GM12801 (cell line): Measurements from ENCODE around the gene CNOT1.

Experiments
- TF ChIP-seq, protein P1 (sequence below): IDR thresholded peaks from one replicate; pipeline ENCODE4 v1.5.1; 2011; ENCODE audit warnings: control low read depth; ENCODE audit not compliant: insufficient read length; ENCODE audit errors: extremely low read depth

Gene CNOT1

DNA sequence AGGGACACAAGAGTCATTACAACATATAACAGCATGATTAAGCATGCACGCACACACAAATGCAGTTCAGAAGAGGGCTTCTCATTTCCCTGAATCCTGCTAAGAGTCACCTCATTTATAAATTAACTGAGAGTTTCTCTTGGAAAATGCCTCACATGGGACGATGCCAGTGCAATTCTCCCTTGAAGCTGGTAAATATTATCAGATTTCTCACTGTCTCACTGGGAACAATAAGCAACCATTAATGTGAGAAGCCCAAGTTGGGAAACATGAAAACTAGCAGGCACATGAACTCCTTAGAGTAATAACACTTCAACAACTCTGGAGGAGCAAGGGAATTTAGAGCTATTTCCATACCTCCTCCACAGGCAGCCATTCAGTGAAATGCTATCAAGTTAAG is 87.9 kb downstream of the CNOT1 start:
- TF ChIP-seq, protein P1, sequence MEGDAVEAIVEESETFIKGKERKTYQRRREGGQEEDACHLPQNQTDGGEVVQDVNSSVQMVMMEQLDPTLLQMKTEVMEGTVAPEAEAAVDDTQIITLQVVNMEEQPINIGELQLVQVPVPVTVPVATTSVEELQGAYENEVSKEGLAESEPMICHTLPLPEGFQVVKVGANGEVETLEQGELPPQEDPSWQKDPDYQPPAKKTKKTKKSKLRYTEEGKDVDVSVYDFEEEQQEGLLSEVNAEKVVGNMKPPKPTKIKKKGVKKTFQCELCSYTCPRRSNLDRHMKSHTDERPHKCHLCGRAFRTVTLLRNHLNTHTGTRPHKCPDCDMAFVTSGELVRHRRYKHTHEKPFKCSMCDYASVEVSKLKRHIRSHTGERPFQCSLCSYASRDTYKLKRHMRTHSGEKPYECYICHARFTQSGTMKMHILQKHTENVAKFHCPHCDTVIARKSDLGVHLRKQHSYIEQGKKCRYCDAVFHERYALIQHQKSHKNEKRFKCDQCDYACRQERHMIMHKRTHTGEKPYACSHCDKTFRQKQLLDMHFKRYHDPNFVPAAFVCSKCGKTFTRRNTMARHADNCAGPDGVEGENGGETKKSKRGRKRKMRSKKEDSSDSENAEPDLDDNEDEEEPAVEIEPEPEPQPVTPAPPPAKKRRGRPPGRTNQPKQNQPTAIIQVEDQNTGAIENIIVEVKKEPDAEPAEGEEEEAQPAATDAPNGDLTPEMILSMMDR: no peak

DNA sequence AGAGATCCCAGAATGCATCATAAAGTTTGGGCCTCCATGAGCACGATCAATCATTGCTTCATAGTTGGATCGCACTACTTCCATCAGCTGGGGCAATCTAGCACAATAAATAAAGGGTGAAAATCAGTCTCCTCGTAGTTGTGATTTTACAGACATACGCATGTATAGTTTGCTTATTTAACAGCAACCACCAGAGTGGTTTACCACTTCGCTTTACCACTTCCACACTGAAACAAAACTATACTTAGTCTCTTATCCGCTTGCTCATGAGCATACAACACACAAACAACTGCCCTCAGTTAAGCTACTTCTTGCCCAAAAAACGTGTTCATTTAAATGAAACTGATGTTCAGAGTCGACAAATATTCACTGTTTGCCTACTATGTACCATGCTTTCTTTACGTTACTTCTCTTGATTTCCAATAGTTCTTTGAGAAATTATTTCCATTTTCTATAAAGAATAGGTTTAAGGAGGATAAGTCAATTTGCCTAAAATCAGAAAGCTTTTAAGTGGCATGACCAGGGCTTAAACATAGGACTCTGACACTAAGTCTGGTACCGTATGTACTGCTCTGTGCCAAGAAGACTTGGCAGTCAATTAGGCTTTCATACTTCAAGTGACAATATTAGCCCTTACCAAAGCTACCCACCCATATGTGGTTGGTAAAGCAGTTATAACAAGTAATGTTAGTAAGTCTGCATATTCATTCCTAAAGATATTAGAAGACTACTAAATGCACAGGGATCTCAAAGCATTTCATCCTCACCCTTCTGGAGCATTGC is 92.3 kb downstream of the CNOT1 start:
- TF ChIP-seq, protein P1: no peak

DNA sequence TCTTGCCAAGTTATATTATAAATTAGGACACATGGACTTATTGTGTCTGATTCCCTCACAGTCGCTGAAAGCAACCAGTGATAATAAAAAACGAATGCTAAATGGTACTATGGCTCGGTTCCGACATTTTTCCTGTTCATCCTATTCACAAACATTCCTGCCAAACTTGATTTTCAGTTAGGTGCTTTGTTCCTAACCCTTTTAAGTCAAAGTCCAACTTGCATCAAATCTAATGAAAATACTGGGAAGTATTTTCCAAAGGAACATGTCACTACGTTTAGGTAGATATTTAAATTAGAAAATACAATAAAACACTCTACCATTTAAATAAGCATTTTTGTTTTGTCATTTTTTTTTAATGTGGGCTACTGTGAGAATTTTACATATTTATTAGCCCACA is 93.3 kb downstream of the CNOT1 start:
- TF ChIP-seq, protein P1: no peak

DNA sequence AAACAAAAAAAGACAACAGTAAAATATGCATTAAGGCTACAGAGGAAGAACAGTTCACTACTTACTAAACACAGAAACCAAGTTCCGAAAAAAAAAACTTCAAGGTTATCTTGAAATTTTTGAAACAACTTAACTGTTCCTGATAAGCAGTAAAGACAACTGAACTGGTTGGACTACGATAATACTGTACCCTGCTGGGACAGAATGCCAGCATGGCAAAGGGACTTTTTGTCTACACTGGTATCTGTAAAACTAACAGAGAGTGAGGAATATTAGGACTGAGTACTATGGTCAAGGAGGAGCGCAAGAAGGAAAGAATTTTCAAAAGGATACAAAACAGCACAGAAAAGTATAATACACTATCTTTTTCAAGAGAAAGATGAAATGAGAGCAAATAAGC is 94.5 kb downstream of the CNOT1 start:
- TF ChIP-seq, protein P1: no peak

DNA sequence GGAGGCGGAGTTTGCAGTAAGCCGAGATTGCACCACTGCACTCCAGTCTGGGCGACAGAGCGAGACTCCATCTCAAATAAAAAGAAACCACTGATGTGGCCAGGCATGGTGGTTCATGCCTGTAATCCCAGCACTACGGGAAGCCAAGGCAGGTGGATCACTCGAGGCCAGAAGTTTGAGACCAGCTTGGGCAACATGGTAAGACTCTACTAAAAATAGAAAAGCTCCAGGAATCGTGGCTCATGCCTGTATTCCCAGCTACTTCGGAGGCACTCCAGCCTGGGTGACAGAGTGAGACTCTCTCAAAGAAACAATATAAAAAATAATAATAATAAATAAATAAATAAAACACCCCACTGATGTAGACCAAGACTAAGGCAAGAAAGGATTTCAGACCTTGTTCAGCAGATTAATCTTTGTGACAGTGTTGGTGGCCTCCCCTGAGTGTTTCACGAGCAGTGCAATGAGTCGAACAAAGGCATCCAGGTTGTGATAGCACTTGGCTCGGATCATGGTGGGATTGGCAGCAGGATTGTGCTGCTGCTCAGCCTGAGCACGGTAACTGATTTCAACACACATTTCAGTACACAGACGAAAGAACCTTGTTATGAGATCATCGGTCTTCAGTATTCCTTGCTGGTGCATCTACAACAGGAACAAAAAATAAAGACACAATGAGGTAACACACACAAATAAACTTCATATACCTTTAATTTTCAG is 95.7 kb downstream of the CNOT1 start:
- TF ChIP-seq, protein P1: no peak

DNA sequence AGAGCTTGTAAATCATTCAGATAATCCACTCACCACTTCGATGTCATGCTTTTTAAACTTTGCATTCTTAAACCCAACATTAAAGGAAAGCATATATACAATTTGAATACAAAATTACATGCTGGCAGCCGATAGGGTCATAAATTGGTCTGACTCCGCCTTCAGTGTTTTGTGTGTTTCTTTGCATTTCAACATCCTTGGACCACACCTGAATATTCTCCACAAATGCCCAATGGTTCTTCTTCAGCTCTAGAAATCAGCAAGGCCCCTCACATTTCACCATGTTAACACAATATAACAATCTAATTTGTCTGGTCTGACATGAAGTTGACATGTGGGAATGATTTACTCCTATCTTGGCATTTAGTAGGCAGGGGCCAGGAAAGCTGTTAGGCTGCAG is 97.2 kb downstream of the CNOT1 start:
- TF ChIP-seq, protein P1: no peak

DNA sequence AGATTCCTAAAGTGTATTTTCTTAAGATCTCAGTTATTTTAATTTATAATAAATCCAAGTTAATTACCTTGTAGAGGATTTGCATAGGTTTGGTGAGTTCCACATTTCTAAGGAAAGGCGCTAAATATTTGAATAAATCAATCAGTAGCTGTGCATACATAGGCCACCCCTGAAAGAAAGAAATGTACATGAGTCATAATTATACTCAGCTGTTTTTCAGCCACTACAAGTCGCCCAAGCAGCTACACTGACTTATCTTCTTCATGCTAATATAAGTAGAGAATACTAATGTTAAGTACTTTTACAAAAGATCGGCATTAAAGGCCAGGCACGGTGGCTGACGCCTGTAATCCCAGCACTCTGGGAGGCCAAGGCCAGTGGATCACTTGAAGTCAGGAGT is 99.4 kb downstream of the CNOT1 start:
- TF ChIP-seq, protein P1: no peak
